Epithelial cell of esophagus (primary cell): Measurements from ENCODE around the gene ABRACL.

Experiments used
- DNase-seq: peaks from one replicate; pipeline ENCODE4 v3.0.0; 2010; ENCODE audit warnings: low read depth
- H3K4me3 ChIP-seq: 2 replicates; pipeline ENCODE4 v1.5.1; 2011; ENCODE audit warnings: mild to moderate bottlenecking, low read length, control low read depth
- CTCF ChIP-seq: IDR thresholded peaks from 2 replicates; pipeline ENCODE4 v1.5.1; 2011; ENCODE audit warnings: low read depth, mild to moderate bottlenecking, low read length, control low read depth, inconsistent platforms; ENCODE audit not compliant: insufficient read depth; ENCODE audit errors: missing control alignments

Gene ABRACL

GRCh38 chr6:139011980-139012379 is 16.6 kb upstream of the ABRACL start:
- DNase-seq, result no peak
- no peak overlapping the region for H3K4me3 ChIP-seq
- no peak for TF ChIP-seq CTCF

GRCh38 chr6:139013185-139013800 is 15.3 kb upstream of the ABRACL start:
- no peak overlapping the region for H3K4me3 ChIP-seq
- no peak for TF ChIP-seq CTCF
- no peak for DNase-seq

GRCh38 chr6:139014945-139015344 is 13.6 kb upstream of the ABRACL start:
- H3K4me3 ChIP-seq, result no peak overlapping the region
- TF ChIP-seq CTCF, result no peak
- no peak for DNase-seq

- DNase-seq, result no peak
- TF ChIP-seq CTCF, result no peak
Observed at GRCh38 chr6:139016337-139017213, 12.0 kb upstream of the ABRACL start.

GRCh38 chr6:139017227-139017626 is 11.3 kb upstream of the ABRACL start:
- DNase-seq, result no peak
- TF ChIP-seq CTCF, result no peak
- no peak overlapping the region for H3K4me3 ChIP-seq

More at GRCh38 chr6:139016337-139017213, 12.0 kb upstream of the ABRACL start:
- H3K4me3 ChIP-seq, result no peak overlapping the region

GRCh38 chr6:139019722-139020121 is 8.8 kb upstream of the ABRACL start:
- no peak for TF ChIP-seq CTCF
- no peak overlapping the region for H3K4me3 ChIP-seq
- no peak for DNase-seq
